DMS153 treated with DMSO at 0.1 percent for 48 hours (cell line): Measurements from ENCODE around the gene DDR2.
"Not testable (repeated sequence)": the region's sequence is repeated elsewhere in the genome, so short reads cannot be mapped to it uniquely, and the experiment has no call there.

Experiments
- DNase-seq: peaks from one replicate; lab custom pipeline; 2025; ENCODE audit not compliant: unreplicated experiment; lab: John Stamatoyannopoulos, UW

Gene DDR2

DNA sequence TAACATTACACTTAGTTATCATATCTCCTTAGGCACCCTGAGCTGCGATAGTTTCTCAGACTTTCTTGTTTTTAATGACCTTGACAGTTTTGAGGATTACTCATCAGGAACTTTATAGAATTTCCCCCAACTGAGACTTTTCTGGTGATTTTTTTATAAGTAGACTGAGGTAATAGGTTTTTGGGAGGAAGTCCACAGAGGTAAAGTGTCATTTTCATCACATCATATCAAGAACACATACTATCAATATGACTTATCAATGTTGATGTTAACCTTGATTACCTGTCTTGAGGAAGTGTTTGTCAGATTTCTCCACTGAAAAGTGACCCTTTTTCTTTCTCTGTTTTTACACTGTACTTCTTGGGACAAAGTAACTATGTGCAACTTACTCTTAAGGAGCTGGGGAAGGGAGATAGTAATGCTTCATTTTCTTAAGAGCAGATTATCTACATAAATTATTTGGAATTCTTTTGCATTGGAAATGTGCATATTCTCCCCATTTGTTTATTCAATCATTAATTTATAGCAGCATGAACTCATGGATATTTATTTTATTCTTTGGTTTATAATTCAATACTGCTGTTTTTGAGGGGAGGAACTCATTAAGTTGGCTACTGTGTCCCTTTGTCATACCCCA, 85.4 kb downstream of the DDR2 start:
- DNase-seq: no peak

DNA sequence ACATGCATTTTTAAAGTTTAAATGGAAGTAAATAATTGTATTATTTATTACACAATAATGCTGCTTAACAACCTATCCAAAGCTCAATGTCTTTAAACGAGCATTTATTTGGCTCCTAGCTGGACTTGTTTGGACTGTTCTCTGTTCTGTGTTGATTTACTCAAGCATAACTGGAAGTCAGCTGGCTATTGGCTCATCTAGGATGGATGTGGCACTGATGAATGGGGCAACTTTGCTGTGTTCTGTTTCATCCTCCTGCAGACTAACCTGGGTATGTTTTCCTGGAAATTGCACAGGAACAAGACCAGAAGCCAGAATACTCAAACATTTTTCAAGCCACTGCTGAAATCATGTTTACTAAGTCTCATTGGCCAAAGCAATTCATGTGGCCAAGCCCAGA, 87.4 kb downstream of the DDR2 start:
- DNase-seq: no peak

DNA sequence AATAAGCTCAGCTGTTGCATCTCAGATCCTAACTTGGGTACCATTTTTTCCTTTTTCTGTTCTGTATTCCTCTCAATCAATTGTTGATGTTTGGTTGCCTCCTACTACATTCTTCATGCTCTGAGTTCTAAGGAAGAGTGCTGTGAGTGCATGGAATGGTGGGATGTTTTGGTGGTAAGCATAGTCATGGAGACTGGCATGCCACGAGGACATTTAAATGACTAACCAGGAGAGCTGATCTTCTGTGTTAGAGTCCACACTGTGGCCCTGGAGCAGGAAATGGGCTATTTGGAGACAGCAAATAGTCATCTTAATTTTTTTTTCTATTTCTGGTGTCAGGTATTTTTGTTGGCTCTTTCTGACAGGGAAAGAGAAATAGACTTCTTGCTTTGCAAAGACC, 88.7 kb downstream of the DDR2 start:
- no peak for DNase-seq

DNA sequence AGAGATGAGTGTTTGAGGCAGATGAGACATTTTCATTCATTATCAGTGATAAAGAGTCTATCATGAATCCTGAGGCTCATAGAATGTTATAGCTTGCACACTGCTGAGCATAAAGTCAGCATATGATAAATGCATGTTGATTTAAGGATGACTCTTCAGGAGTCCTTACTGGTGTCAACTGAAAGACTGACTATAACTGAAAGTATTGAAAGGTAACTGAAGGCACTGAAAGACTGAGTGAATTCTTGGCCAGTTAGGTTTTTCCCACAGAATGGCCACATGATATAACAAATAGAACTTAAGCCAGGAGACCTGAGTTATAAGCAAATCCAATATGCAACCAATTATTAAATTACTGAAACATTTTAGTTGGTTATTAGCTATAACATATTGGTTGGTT, 89.2 kb downstream of the DDR2 start:
- no peak for DNase-seq

DNA sequence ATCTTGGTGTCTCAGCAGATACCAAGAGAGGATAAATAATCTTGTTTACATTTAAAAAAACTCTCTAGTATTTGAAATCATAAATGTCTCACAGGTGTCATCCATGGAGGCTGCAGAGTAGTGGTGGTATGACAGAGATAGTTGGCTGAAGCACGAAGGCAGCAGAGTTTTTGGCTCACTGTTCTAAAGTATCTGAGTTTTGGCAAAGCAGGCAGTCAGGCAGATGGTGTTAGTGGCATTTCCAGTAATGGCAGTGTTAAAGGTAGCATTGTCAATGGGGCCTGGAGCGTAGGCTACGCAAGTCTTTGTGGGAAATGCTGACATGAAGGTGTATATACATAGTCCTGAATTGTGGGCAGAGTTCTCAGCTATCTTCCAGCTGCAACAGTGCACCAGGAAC, 89.8 kb downstream of the DDR2 start:
- no peak for DNase-seq

DNA sequence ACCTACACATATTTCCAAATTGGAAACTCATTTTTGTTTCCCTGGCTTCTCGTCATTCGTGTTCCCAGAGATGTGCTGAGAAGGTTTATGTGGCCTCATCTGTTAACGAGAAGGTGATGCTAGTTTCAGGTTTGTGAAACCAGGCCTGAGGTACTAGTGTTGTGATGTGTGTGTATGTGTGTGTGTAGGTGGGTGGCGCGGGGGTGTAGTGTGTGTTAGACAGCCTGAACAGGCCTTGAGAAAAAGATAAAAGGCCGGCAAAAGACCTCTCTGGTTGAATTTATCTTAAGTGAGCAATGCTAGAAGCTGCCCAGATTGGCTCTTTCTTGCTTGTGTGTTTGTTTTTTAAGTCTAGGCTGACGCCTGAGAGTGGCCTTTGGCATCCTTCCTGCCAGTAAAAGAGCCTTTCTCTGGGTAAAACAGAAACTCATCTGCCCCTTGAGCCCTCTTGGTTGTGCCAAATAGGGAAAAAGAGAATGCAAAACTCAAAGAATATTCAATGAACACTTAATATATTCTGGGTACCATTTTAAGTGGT, 92.4 kb downstream of the DDR2 start:
- no peak for DNase-seq

DNA sequence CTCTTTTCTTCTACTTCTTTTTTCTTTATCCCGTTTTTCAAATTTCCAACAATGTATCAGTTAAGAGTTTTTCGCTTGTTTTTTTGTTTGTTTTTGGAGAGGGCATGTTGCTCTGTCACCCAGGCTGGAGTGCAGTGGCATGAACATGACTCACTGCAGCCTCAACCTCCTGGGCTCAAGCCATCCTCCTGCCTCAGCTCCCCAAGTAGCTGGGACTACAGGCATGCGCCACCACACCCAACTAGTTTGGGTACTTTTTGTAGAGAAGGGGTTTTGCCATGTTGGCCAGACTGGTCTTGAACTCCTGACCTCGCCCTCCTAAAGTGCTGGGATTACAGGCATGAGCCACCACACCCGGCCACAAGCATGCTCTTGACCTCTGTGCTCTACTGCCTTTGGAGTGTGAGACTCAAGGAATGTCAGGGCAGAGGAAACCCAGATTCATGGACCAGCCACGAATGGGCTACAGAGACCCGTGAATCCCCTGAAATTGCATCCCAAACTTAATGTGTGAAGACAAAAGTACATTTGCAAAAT, 93.1 kb downstream of the DDR2 start:
- DNase-seq: no peak

DNA sequence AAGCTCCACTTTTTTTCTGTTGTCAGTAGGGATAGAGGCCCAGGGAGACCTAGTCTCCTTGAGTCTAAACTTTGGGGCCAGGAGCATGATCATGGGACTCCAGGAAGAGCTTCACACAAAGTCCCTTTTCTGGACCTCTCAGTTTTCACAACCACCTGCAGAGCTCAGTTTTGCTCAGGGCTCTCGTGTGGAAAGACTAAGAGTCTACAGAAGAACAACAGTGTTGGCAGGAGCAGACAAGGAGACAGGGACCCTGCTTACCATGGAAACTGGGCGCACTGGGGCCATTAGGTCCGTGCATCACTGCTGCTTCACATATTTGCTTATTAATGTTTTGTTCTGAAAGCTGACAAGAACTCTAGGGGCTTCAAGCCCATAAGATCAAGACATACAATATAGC, 94.3 kb downstream of the DDR2 start:
- no peak for DNase-seq

DNA sequence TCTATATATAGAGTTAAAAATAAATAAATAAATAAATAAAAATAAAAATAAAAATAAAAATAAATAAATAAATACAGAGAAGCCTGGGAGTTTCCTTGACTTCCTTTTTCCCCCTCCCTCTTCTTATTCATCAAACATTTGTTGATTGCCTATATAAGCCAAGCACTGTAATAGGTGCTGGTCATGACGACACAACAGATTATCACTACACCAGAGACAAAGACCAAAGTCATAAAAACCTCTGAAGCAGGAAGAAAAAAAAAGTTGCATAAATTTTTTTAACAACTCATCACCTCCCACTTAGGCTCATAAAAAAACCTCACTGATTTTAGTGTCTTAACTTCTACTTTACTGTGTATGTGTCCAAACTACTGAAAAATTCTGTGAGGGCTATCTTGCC, 95.2 kb downstream of the DDR2 start:
- not testable (repeated sequence) for DNase-seq

DNA sequence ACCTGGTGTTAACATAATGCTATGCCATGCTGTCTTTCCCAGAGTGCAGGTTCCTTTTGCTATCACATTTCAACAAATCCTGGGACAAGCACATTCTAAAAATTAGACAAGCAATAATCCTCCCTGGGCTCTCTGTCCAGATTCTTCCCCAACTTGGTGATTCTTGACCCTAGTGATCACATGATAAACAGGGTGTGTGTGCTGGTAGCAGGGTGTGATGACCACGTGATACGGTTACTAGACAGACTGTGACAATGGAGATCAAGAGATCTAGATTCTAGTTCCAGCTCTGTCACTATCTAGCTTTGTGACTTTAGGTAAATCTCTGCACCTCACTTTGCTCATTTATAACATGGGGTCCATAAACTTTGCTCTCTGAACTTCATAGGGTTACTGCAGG, 96.3 kb downstream of the DDR2 start:
- no peak for DNase-seq

DNA sequence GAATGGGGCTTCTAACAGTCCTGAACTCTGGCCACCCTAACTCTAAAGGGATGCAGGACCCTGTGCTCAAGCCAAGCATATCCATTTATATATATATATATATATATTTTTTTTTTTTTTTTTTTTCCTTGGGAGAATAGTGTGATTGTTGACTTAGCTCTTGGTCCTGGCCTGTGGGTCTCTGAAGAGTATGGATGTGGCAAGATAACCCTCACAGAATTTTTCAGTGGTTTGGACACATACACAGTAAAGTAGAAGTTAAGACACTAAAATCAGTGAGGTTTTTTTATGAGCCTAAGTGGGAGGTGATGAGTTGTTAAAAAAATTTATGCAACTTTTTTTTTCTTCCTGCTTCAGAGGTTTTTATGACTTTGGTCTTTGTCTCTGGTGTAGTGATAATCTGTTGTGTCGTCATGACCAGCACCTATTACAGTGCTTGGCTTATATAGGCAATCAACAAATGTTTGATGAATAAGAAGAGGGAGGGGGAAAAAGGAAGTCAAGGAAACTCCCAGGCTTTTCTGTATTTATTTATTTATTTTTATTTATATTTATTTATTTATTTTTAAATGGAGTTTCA, 97.0 kb downstream of the DDR2 start:
- not testable (repeated sequence) for DNase-seq

DNA sequence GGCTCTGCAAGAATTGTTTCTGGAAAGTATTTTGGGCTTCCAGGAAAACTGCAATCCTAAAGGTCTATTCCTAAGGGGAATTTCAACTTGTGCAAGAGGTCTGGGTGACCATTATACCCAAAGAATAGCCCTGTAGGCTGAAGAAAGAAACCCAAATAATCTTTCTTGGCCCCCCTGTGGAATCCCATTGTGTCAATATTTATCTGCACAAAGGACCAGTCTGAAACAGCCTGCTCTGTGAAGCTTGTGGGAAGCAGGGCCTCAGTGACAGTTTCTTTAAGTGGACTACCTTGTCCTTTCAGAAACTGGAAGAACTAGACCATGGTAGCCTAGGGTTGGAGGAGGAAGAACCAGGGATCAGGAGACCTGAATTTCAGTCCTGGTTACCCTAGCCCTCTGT, 99.8 kb downstream of the DDR2 start:
- DNase-seq: no peak

DNA sequence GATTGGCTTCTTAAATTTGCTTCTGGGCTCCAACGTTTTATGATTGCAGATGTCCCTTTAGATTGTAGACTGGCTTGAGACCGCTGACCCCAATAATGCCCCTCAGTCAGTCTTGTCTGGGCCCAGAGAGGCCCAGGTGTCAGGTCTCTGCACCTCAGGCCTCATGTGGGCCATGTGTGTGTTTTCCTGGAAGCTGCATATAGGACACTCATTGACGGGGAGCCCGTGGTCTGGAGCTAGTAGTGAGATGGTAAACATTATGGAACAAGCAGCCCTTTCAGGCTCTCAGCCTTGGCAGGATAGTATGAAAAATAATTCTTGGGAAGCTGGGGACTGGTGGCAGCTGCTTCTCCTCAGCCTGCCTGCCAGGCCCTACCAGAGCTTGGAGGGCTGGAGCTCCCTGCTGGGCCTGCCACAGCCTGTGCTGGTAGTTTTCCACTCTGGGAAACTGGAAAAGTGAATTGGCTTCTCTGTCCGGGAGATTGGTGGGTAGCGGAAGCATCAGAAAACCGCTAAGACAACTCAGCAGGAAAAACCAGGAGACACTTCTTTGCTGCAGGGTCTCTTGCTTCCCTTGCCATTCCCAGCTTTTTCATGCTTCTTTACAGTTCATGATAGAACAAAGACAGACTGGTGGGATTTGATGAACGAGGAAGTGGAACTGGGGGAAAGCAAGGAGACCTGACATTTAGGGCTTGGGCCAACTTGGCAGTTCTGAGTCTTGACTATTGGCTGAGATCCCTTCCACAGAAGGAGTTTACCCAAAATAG, 100.5 kb downstream of the DDR2 start:
- no peak for DNase-seq

DNA sequence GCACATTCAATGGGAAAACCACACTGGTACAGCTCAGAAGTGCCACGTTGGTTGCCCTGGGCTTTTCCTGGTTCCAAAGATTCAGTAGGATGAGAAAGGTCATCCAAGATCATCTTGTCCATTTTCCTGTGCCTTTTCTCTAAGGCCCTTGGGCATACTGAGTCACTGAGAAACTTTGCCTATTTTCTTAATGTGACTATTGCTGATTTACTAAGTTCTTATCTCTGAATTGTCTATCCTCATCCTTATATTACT, 101.0 kb downstream of the DDR2 start:
- DNase-seq: no peak

DNA sequence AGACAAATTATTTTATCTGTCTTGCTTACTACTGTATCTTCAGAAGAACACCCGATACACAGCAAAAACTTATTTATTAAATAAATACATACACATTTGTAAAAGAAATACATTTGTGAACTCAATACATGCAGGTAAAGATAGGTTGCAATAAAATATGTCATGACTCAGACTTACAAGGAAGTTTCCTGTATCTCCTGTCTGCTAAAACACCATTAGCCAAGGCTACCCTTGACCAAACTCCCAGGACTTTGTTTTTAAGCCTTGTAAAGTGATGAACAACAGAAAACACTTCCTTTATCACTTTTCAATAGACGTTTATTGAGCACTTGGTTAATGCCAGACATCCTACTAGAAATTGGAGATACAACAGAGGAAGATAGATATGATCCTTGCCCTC, 101.8 kb downstream of the DDR2 start:
- no peak for DNase-seq

DNA sequence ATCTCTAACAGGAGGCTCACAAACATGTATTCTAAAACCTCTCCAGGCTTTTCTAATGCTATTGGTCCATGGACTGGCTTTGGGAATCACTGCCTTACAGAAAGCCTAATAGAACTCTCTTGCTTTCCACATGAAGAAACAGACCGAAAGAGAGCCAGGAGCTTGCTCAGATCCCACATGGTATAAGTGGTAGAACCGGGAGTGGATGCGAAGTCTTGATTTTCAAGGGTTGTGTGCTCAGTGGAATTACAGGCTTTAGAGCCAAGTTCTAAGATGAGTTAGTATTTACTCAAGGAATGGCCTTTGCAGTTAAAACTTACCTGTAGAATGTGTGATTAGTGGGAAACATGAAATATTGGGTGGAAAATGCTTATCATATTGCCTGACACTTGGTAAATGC, 103.9 kb downstream of the DDR2 start:
- DNase-seq: no peak

DNA sequence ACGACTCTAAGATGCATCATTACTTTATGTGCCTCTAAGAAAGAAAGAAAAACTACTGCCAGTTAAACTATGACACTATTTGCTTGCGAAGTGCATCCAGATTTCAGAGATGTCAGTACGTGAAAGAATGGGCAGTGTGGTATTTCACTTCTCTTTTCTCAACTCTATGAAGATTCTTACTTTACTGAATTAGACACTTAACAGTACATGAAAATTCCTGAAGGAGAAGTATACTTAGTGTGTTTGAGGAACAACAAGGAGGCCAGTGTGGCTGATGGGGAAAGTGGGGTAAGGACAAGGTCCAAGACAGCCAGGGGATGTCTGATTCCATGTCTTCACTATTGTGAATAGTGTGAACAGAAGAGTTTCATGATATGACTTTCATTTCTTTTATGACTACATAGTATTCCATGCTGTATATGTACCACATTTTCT, 104.4 kb downstream of the DDR2 start:
- DNase-seq: no peak

DNA sequence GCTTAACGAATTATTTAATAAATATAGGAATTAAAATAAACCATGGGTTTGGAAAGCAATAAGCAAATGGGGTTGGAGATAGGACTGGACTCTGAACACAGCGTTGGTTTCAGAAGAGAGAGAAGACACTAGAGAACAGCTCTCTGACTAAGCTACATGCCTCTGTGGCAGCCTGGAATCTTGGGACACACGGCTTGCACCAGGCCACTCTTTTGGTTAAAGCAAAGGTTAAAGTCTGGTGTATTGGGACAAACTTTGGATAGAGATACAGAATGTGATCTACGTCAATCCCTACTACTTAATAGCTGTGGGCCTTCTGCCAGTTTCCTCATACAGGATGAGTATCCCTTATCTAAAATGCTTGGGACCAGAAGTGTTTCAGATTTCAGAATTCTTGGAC, 108.5 kb downstream of the DDR2 start:
- DNase-seq: no peak

DNA sequence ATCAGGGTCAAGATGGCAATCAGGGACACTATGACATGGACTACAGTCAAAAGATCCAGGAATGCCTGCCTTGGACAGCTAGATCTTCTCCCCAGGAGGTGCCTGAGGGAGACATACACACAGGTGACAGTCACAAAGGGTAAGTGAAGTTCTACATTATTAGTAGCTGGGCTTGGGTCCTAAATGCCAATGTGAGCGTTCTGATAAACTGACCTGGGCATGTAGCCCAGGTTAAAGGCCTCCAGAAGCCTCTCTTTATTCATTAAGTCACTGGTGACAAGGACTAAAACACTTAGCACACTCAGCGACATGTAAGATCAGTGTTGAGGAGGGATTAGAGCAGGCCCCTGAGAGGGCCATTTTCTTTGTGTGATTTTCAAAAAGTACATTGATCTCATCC, 109.3 kb downstream of the DDR2 start:
- DNase-seq: no peak

DNA sequence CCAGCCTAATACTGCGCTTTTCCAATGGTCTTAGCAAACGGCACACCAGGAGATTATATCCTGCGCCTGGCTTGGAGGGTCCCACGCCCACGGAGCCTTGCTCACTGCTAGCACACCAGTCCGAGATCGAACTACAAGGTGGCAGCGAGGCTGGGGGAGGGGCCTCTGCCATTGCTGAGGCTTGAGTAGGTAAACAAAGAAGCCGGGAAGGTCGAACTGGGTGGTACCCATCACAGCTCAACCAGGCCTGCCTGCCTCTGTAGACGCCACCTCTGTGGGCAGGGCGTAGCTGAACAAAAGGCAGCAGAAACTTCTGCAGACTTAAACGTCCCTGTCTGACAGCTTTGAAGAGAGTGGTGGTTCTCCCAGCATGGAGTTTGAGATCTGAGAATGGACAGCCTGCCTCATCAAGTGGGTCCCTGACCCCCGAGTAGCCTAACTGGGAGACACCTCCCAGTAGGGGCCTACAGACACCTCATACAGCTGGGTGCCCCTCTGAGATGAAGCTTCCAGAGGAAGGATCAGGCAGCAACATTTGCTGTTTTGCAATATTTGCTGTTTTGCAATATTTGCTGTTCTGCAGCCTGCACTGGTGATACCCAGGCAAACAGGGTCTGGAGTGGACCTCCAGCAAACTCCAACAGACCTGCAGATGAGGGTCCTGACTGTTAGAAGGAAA, 114.1 kb downstream of the DDR2 start:
- not testable (repeated sequence) for DNase-seq

DNA sequence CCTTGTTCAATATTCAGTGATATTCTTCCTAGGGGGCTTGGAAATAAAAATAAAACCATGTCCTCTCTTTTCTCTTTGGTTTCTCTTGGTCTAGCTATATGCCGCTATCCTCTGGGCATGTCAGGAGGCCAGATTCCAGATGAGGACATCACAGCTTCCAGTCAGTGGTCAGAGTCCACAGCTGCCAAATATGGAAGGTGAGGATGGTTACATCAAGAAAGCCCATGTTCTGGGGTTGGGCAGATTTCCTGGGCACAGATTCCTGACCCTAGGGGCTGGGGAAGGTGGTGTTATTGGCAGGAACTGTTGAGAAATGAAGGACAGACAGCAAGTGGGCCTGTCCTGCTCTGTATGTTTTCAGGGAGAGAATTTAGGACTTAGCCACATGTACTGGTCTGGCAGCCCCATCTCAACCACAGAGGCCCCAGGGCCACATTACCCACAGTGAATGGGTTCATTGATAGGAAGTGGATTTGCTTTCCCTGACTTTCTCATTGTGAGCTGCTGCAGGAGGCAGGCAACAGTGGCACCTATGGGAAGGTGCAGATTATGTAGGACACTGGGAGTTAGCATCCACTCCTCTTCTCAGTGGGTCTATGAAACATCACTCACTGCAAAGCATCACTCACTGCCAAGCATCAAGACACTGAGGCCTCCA, 120.9 kb downstream of the DDR2 start:
- no peak for DNase-seq
